Loucy (cell line): ENCODE data around the gene RAPSN.

ENCODE experiments used
- EZH2phosphoT487 ChIP-seq: fragments of 200-600 bp; IDR thresholded peaks from 2 replicates; pipeline ENCODE4 v1.6.1; 2018; ENCODE audit warnings: antibody characterized with exemption, mild to moderate bottlenecking, moderate library complexity, borderline replicate concordance
- TF ChIP-seq, protein P1 (sequence below): fragments of 200-600 bp; sonication (generic); conservative IDR thresholded peaks from 2 replicates; pipeline ENCODE4 v1.5.1; 2014; ENCODE audit warnings: mild to moderate bottlenecking, antibody characterized with exemption, low read length

DNA sequence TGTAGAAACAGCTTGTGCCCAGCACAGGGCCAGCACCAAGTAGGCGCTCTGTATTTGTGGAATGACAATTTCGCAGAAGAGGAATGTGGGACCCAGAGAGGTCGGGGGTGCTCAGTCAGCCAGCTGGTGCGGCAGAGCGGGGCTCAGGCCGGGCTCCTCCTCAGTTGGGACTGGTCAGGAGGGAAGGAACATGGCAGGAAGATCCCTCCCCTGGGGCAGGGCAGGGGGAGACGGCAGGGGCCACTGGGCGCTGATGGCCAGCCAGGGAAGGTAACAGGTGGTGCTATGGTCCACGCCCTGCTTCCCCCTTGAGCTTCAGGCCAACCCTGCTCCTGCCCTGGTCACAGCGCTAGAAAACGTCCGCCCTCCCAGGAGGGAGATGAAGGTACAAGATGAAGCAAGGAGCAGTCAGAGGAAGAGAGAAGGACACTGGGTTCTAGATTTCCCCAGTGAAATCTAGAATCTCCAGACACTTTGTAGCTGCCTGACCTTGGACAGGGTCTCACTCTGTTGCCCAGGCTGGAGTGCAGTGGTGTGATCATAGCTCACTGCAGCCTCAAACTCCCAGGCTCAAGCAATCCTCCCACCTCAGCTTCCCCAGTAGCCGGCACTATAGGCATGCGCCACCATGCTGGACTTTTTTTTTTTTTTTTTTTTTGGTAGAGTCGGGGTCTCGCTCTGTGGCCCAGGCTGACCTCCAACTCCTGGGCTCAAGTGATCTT is 57.1 kb downstream of the RAPSN start:
- TF ChIP-seq, protein P1, sequence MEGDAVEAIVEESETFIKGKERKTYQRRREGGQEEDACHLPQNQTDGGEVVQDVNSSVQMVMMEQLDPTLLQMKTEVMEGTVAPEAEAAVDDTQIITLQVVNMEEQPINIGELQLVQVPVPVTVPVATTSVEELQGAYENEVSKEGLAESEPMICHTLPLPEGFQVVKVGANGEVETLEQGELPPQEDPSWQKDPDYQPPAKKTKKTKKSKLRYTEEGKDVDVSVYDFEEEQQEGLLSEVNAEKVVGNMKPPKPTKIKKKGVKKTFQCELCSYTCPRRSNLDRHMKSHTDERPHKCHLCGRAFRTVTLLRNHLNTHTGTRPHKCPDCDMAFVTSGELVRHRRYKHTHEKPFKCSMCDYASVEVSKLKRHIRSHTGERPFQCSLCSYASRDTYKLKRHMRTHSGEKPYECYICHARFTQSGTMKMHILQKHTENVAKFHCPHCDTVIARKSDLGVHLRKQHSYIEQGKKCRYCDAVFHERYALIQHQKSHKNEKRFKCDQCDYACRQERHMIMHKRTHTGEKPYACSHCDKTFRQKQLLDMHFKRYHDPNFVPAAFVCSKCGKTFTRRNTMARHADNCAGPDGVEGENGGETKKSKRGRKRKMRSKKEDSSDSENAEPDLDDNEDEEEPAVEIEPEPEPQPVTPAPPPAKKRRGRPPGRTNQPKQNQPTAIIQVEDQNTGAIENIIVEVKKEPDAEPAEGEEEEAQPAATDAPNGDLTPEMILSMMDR = no peak
- TF ChIP-seq EZH2phosphoT487 = no peak
